ENCODE data around the gene MMD. TPM values are rescaled to one million over a fixed set of nuclear protein-coding genes. Genes with fewer than 3 reads are reported as not detected.

The MMD gene
- total and polyA plus RNA-seq, 2 of the 13 experiments (the other 11 are each of a cell fraction or from before 2014, with no cell fraction given) = 121 to 225 TPM

GRCh38 chr17:55421179-55421934 lies at the start of gene MMD (continued):
- peak; percentile 50 for TF ChIP-seq RNF219 (CRISPR knock-in tag; IDR thresholded peaks at IDR 0.05)
- TF ChIP-seq ZBTB21 (CRISPR knock-in tag; IDR thresholded peaks at IDR 0.05) = no peak
- TF ChIP-seq ZNF513 (CRISPR knock-in tag; conservative IDR thresholded peaks at IDR 0.05) = no peak
- TF ChIP-seq KLF11 (CRISPR knock-in tag; IDR thresholded peaks at IDR 0.05) = peak; percentile 14; the same call in 1 of the 2 replicates
- no peak for TF ChIP-seq JUN (CRISPR knock-in tag; IDR thresholded peaks at IDR 0.05)
- TF ChIP-seq ZBTB34 (CRISPR knock-in tag; IDR thresholded peaks at IDR 0.05) = no peak
- TF ChIP-seq HMGA1 (CRISPR knock-in tag; conservative IDR thresholded peaks at IDR 0.05) = no peak
- peak; percentile 95 for TF ChIP-seq RBM39 (IDR thresholded peaks at IDR 0.05; ENCODE audit: low read depth, low read length, poor library complexity, severe bottlenecking)
- no peak for TF ChIP-seq ZNF597 (CRISPR knock-in tag; IDR thresholded peaks at IDR 0.05)
- TF ChIP-seq AFF4 (CRISPR knock-in tag; IDR thresholded peaks at IDR 0.05) = peak; percentile 93; the same call in 1 of the 2 replicates
- TF ChIP-seq POLR2A (IDR thresholded peaks at IDR 0.05; ENCODE audit: insufficient read depth in 1 of 2, low read depth in 2 of 2, low read length in 2 of 2) = peak in 1 of 2 experiments; percentile 52; a peak in 2 of 4 replicates
- TF ChIP-seq SNRNP70 (IDR thresholded peaks at IDR 0.05; ENCODE audit: low read depth, low read length) = no peak
- no peak; the same call in 1 of the 2 replicates for TF ChIP-seq RXRA (CRISPR knock-in tag; IDR thresholded peaks at IDR 0.05)
- TF ChIP-seq HDAC1 (CRISPR knock-in tag; IDR thresholded peaks at IDR 0.05) = peak; percentile 77
- no peak for TF ChIP-seq JDP2 (CRISPR knock-in tag; IDR thresholded peaks at IDR 0.05; ENCODE audit: borderline replicate concordance)
- peak; percentile 18 for TF ChIP-seq ZNF451 (CRISPR knock-in tag; IDR thresholded peaks at IDR 0.05)
